Thyroid gland (tissue), 4 donors: Measurements from ENCODE around the gene UTY. TPM values are rescaled to one million over a fixed set of nuclear protein-coding genes. Genes with fewer than 3 reads are reported as not detected.
"Not testable (repeated sequence)": the region's sequence is repeated elsewhere in the genome, so short reads cannot be mapped to it uniquely, and the experiment has no call there.

Source experiments
- DNase-seq, 2 donors: peaks; one replicate each; pipeline ENCODE4 v3.0.0-alpha.2; 2019
- H3K27ac ChIP-seq, 3 donors: fragments of 200-600 bp; sonication (generic); 1 replicate in 2 of 3; 2 replicates in 1 of 3; pipeline ENCODE4 v1.5.1; 2016 to 2019; ENCODE audit warnings: mild to moderate bottlenecking in 1 of 3, moderate library complexity in 1 of 3
- H3K27me3 ChIP-seq: fragments of 200-600 bp; sonication (generic); one replicate; pipeline ENCODE4 v1.5.1; 2019
- H3K36me3 ChIP-seq, 2 donors: fragments of 200-600 bp; sonication (generic); one replicate each; pipeline ENCODE4 v1.5.1; 2016 to 2019
- H3K4me1 ChIP-seq, 2 donors: fragments of 200-600 bp; sonication (generic); one replicate each; pipeline ENCODE4 v1.5.1; 2017 to 2019
- H3K4me3 ChIP-seq, 3 donors: fragments of 200-600 bp; sonication (generic); replicated peaks in 1 of 3; 1 replicate in 2 of 3; 2 replicates in 1 of 3; pipeline ENCODE4 v1.5.1; 2016; ENCODE audit warnings: mild to moderate bottlenecking in 1 of 3
- H3K9me3 ChIP-seq: fragments of 200-600 bp; sonication (generic); one replicate; pipeline ENCODE4 v1.5.1; 2017
- POLR2A ChIP-seq, 2 donors: fragments of 450-650 bp; IDR thresholded peaks; one replicate each; pipeline ENCODE4 v1.6.1; 2017; ENCODE audit warnings: antibody characterized with exemption in 2 of 2, mild to moderate bottlenecking in 2 of 2, moderate library complexity in 1 of 2
- WGBS, 2 donors: methylation state at CpG; one replicate each; pipeline ENCODE4 v1.1.5; 2017; 5-methylcytosine and 5-hydroxymethylcytosine counted together
- intact Hi-C: fragments of 100-400 bp; cut with DNase I; formaldehyde crosslinking; loops from one replicate; pipeline ENCODE4 v1.15.1; 2023
- total RNA-seq, 4 donors: library from RNA; depleted of rRNA; stranded (reverse); fragments of >200 nt; gene quantifications; one replicate each; pipeline ENCODE4 v1.2.3, GENCODE V29; 2016
- TF ChIP-seq, protein P1 (sequence below), 6 experiments: fragments of 200-600 bp in 3 of 6; fragments of 450-650 bp in 3 of 6; sonication (generic) in 3 of 6; IDR thresholded peaks; one replicate each; pipeline ENCODE4 v1.5.1; 2016 to 2019; ENCODE audit warnings: antibody characterized with exemption in 6 of 6, mild to moderate bottlenecking in 2 of 6, inconsistent platforms in 1 of 6, moderate library complexity in 1 of 6

UTY gene
- total RNA-seq, 4 donors from 2014 or later = 0.27 to 113 (median 57.1) TPM; not detected in 1

DNA sequence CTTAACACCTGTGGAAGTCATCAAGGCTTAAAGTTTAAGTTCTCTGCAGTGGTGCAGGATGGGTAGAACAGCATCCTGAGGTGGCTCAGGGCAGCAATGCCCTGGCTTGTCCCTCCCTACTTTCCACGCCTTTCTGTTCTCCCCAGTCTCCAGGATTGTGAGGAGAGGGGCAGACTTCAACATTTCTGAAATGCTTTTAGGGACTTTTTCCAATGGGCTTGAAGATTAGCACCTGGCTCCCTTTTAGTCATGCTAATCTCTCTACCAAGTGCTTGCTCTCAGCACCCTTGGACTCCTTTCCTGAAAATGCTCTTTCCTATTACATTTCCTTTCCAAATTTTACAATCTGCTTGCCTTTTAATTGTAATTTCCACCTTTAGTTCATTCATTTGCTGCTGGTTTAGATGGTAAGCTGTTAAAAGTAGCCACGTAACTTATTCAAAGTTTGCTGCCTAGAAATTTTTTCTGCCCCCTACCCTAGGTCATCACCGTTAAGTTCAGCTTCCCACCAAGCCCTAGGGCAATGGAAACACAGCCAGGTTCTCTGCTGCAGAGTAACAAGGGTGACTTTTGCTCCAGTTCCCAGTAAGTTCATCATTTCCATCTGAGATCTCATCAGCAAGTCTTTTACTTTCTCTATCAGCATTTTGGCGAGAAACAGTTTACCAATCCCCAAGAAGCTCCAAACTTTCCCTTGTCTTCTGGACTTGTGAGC, 183.5 kb downstream of the UTY start:
- WGBS, 2 donors = 99% methylated on average over 4 of the region's 4 CpGs
- DNase-seq = no peak
- Histone ChIP-seq H3K4me3 (no peak overlapping the region), H3K4me1 (no peaks in the 10 kb centered on the region), H3K27ac (no peak overlapping the region), H3K36me3 (no peaks in the 10 kb centered on the region), H3K27me3 (no peaks in the 10 kb centered on the region), H3K9me3 (no peaks in the 10 kb centered on the region)
- TF ChIP-seq, protein P1, sequence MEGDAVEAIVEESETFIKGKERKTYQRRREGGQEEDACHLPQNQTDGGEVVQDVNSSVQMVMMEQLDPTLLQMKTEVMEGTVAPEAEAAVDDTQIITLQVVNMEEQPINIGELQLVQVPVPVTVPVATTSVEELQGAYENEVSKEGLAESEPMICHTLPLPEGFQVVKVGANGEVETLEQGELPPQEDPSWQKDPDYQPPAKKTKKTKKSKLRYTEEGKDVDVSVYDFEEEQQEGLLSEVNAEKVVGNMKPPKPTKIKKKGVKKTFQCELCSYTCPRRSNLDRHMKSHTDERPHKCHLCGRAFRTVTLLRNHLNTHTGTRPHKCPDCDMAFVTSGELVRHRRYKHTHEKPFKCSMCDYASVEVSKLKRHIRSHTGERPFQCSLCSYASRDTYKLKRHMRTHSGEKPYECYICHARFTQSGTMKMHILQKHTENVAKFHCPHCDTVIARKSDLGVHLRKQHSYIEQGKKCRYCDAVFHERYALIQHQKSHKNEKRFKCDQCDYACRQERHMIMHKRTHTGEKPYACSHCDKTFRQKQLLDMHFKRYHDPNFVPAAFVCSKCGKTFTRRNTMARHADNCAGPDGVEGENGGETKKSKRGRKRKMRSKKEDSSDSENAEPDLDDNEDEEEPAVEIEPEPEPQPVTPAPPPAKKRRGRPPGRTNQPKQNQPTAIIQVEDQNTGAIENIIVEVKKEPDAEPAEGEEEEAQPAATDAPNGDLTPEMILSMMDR (IDR thresholded peaks at IDR 0.05) = no peak
- TF ChIP-seq POLR2A (IDR thresholded peaks at IDR 0.05) = no peak
- intact Hi-C loops = no loop called here

DNA sequence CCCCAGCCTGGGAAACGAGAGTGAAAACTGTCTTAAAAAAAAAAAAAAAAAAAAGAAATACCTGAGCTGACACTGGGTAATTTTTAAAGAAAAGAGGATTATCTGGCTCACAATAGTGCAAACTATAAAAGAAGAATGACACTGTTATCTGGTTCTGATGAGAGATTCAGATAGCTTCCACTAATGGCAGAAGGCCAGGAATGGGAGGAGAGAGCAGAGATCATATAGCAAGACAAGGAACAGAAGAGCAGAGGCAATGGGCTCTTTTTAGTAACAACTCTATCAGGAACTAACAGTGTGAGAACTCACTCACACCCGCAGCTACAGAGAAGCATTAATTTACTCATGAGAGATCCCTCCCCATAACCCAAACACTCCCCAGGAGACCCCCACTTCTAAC, 184.8 kb downstream of the UTY start:
- TF ChIP-seq POLR2A (IDR thresholded peaks at IDR 0.05) = no peak
- TF ChIP-seq, protein P1 (IDR thresholded peaks at IDR 0.05) = no peak
- intact Hi-C loops = no loop called here
- Histone ChIP-seq H3K4me3 (no peak overlapping the region), H3K36me3 (no peaks in the 10 kb centered on the region), H3K27ac (no peak overlapping the region), H3K27me3 (no peaks in the 10 kb centered on the region), H3K4me1 (no peaks in the 10 kb centered on the region), H3K9me3 (no peaks in the 10 kb centered on the region)
- no peak for DNase-seq
- 92 to 93% methylated on average over 2 of the region's 2 CpGs for WGBS, 2 donors

DNA sequence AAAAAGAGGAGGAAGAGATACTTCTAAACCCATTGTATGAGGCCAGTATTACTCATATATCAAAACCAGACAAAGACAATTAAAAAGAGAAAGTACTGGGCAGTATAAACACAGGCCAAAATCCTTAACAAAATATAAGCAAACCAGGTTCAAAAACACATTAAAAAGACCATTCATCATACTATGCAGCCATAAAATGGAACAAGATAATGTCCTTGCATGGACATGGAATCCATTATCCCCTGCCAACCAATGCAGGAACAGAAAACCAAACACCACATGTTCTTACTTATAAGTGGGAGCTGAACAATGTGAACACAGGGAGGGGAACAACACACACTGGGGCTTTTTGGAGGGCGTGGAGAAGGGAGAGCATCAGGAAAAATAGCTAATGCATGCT, 188.6 kb downstream of the UTY start:
- H3K27me3 ChIP-seq = no peaks in the 10 kb centered on the region
- TF ChIP-seq, protein P1 (IDR thresholded peaks at IDR 0.05) = no peak
- no peak for TF ChIP-seq POLR2A (IDR thresholded peaks at IDR 0.05)
- WGBS, 2 donors = 94 to 100% methylated on average over 1 of the region's 1 CpG
- no peaks in the 10 kb centered on the region for H3K9me3 ChIP-seq
- H3K36me3 ChIP-seq = no peaks in the 10 kb centered on the region
- intact Hi-C loops = no loop called here
- H3K27ac ChIP-seq = no peak overlapping the region
- no peak for DNase-seq
- H3K4me3 ChIP-seq = no peak overlapping the region
- no peaks in the 10 kb centered on the region for H3K4me1 ChIP-seq

DNA sequence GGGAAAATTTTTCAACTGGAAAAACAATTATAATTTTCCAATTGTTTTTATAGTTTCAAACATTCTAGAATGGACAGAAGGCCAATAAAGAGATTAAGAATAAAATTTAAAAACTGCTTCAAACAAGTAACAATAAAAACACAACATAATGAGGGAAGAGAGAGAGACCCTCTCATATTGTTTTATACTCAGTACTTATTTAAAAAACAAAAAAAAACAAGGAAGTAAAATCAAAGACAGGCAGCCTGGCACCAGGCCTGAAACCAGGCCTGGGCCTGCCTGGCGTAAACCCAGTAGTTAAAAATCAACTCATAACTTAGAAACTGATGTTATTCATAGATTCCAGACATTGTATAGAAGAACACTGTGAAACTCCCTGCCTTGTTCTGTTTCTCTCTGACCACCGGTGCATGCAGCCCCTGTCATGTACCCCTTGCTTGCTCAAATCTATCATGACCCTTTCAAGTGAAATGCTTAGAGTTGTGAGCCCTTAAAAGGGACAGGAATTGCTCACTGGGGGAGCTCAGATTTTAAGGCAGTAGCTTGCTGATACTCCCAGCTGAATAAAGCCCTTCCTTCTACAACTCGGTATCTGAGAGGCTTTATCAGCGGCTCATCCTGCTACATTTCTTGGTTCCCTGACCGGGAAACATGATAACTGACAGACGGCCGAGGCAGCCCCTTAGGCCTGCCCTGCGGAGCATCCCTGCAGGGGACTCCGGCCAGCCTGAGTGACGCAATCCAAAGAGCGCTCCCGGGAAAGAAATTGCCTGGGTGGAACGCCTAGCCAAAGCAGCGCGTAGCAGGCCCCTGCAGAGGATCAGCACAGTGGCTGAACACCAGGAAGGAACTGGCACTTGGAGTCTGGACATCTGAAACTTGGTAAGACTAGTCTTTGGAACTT, 197.4 kb downstream of the UTY start:
- 71 to 91% methylated on average over 13 to 15 of the region's 15 CpGs for WGBS, 2 donors
- H3K4me1 ChIP-seq, H3K4me3 ChIP-seq, H3K27me3 ChIP-seq, H3K27ac ChIP-seq, H3K36me3 ChIP-seq, intact Hi-C loops, H3K9me3 ChIP-seq, DNase-seq: not testable (repeated sequence)

DNA sequence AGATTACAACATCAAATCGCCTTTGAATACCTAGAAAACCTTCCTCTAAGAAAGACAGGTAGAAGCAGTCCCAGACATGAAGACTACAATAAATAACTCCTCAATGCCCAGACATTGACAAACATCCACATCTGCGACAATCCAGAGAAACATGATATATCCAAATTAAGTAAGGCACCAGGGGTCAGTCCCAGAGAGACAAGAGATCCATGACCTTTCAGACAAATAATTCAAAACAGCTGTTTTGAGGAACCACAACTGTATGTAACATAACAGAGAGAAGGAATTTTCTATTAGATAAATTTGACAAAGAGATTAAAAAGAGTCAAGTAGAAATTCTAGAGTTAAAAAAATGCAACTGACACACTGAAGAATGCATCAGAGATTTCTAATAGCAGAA, 200.3 kb downstream of the UTY start:
- TF ChIP-seq, protein P1 (IDR thresholded peaks at IDR 0.05) = no peak
- no peak for TF ChIP-seq POLR2A (IDR thresholded peaks at IDR 0.05)

More for the DNA sequence above, 200.3 kb downstream of the UTY start:
- no peaks in the 10 kb centered on the region for H3K36me3 ChIP-seq
- no peaks in the 10 kb centered on the region for H3K4me1 ChIP-seq
- H3K27ac ChIP-seq = no peak overlapping the region
- 81 to 98% methylated on average over 2 of the region's 2 CpGs for WGBS, 2 donors
- intact Hi-C loops = no loop called here
- no peaks in the 10 kb centered on the region for H3K27me3 ChIP-seq
- DNase-seq = no peak
- H3K4me3 ChIP-seq = no peak overlapping the region
- H3K9me3 ChIP-seq = no peaks in the 10 kb centered on the region
